DMS53 treated with DMSO at 0.1 percent for 48 hours (cell line): ENCODE measurements around the gene ZP2.
"Not testable (repeated sequence)": the region's sequence is repeated elsewhere in the genome, so short reads cannot be mapped to it uniquely, and the experiment has no call there.

Source experiments
- DNase-seq: peaks from one replicate; lab custom pipeline; 2025; ENCODE audit not compliant: unreplicated experiment; lab: John Stamatoyannopoulos, UW

ZP2 gene

DNA sequence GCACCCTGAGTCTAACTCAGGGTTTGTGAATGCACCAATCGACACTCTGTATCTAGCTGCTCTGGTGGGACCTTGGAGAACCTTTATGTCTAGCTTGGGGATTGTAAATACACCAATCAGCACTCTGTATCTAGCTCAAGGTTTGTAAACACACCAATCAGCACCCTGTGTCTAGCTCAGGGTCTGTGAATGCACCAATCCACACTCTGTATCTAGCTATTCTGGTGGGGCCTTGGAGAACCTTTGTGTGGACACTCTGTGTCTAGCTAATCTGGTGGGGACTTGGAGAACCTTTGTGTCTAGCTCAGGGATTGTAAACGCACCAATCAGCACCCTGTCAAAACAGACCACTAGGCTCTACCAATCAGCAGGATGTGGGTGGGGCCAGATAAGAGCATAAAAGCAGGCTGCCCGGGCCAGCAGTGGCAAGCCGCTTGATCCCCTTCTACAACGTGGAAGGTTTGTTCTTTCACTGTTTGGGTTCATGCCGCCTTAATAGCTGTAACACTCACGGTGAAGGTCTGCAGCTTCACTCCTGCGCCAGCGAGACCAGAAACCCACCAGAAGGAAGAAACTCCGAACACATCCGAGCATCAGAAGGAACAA lies 58.1 kb downstream of the ZP2 start:
- peak; percentile 32 for DNase-seq

DNA sequence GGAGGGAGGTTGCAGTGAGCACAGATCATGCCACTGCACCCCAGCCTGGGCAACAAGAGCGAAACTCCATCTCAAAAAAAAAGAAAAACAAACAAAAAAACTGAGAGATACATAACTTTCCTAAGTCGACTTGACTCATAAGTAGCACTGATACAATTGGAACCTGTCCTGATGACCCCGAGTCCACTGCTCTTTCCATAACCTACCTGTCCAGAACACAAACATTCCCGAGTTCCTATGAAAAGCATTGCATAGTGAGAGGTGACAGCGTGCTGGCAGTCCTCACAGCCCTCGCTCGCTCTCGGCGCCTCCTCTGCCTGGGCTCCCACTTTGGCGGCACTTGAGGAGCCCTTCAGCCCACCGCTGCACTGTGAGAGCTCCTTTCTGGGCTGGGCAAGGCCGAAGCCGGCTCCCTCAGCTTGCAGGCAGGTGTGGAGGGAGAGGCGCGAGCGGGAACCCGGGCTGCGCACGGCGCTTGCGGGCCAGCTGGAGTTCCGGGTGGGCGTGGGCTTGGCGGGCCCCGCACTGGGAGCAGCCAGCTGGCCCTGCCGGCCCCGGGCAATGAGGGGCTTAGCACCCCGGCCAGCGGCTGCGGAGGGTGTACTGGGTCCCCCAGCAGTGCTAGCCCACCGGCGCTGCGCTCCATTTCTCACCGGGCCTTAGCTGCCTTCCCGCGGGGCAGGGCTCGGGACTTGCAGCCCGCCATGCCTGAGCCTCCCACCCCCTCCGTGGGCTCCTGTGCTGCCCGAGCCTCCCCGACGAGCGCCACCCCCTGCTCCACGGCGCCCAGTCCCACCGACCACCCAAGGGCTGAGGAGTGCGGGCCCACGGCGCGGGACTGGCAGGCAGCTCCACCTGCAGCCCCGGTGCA lies 59.0 kb downstream of the ZP2 start:
- DNase-seq, result not testable (repeated sequence)

DNA sequence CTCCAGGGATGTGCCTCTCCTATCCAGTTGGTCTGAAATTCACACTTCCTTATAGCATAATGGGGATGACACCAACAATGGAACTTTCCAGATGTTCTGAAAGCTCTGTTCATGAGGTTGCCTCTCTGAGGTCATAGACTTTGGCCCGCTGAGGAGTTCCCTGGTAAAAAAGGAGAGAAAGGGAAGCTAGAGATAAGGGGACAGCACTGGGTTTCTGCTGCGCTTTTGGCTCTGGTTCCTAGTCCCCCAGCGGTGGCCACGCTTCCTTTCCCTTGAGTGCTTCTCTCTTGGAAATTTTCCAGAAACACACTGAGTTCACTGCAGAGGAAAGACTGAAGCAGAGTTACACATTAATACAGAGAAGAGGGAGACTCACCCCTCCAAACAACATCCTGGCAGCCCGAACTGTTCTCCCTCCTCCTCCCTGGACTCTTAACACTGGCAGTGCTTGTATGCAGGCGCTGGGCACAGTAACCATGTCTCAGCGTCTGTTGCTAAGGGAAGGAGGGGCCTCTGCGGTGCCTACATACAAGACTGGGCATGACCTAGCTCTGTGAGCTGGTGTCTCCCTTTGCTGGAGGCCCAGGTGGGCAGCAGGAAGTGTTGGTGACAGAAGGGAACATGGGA lies 60.9 kb downstream of the ZP2 start, which contains the start of gene DNAH3:
Gene DNAH3, minus strand, starts transcription at position 472 of the 627 bp plus-strand sequence. CDS start 527 bp downstream, outside the sequence.
- peak; percentile 47 for DNase-seq
